Measurements from ENCODE around the gene PHF24.
A peak's percentile ranks its signal among the peaks of the same experiment; 100 is the strongest.
"Not testable (repeated sequence)": the region's sequence is repeated elsewhere in the genome, so short reads cannot be mapped to it uniquely, and the experiment has no call there.

Gene PHF24

DNA sequence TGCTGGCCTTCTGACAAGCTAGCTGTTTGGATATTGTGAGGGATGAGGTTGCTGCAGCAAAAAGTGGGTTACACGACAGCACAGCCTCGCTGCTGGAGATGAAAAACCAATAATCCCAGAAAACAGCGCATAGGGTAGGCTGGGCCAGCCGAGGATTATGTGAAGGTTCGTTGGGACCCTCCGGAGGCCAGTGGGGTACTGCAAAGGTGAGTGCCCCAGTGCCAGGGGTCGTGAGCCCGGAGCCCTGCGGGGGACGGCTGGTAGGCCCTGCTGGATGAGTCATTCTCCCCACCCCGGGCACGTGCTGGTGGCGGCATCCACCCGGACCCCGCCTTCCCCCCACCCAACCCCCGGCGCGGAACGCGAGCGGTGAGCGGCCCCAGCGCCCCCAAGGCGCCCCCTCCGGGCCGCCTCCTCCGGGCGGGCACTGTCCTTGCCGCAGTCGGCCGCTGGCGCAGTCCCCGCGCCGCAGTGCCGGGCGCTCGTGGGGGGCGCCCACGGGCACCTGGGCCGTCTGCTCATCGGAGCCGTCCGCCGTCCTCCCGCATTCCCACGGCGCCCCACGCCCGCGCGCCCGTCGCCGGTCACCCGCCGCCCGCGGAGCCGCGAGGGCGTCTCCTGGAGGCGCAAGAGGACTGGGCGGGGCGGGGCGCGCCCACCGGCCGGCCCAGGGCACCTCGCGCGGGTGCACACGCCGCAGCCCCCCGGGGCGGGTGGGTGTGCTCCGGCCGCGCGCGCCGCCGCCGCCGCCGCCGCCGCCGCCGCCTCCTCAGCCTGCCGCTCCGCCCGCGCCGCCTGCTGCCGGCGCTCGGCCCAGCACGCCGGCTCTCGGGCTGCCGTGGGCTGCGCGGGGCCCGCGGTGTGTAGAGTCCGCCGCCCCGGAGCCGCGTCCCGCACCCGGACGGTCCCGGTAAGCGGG is at the start of gene PHF24:
TSS of gene PHF24 (plus strand) at position 794 of the 919 bp plus-strand sequence. CDS start 13,014 bp downstream, outside the sequence.
- no peak for DNase-seq

DNA sequence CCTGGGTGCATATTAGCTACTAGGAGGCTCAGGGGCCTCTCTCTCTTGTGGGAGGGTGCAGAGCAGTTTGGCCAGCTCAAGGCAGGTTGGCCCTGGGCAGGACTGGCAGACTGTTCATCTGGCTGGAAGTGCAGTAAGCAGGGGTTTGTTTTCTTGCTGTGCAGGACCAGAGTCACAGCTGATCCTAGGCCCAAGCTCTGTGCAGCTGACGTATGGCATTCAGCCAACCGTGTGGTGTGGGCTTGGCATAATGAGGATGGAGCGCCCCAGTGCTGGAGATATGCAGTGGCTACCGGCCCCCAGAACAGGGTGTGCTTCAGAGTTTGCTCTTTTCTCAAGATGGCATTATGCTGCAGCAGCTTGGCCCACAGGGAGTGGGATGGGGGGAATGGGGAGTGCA is 31.0 kb upstream of the PHF24 start:
- DNase-seq, result no peak

DNA sequence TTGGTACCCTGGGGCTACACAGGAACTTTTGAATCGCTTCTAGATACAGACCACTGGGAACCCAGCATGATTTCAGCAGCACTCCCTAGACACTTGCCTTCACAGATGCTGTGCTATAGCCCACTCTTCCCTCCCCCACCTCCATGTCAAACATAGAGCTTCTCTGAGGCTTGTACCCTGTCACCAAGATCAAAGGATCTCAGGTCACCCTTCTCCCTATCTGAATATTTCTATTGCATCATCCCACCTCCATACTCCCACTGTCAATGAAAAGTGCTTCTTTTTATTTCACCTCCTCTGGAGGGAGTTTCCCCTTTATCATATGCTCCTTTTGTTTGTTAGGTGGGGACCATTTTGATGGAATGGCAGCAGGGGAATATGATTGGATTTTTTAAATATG is 29.2 kb upstream of the PHF24 start:
- no peak for DNase-seq

DNA sequence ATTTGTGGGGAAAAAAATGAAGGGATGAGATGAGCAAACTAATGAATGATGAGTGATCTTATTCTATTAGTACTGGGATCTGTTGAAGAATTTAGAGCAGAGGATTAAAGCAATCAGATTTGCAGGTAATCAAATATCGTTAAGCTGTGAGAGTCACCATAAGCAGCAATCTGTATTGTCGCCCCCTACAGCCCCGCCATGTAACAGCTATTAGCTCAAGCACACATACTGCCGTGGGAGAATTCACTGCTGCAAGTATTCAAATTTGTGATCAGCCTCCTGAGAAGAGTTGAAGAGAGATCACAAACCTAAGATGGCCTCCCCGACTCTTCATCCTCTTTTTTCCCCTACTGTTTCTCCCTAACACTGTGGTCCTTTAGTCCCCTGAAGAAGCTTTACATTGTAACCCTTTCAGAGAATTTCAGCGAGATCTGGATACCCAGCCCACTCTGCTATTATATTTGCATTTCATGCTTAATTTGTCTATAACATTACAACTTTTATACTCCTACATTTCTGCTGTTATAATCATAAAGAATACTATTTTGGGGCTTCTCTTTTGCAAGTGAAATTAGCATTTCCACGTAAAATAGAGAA is 28.5 kb upstream of the PHF24 start:
- peak; percentile 38 for DNase-seq

DNA sequence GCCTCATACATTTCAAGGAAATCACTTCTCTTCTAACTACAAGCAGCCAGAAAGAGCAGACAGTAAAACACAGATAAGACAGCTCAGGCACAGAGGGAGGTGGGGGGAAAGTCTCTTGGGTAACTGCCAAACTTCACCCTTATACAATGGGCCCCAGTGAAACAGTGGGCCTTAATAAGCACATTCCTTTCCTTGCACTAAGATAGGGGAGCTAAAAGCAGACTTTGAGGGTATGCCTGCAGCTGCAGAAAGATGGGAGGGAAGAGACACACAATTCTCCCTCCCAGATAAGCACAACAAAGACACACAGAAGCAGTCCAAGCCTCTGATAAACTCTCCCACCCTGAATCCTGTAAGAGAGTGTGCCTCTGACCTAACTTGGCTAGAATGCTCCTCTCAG is 18.1 kb upstream of the PHF24 start:
- not testable (repeated sequence) for DNase-seq

DNA sequence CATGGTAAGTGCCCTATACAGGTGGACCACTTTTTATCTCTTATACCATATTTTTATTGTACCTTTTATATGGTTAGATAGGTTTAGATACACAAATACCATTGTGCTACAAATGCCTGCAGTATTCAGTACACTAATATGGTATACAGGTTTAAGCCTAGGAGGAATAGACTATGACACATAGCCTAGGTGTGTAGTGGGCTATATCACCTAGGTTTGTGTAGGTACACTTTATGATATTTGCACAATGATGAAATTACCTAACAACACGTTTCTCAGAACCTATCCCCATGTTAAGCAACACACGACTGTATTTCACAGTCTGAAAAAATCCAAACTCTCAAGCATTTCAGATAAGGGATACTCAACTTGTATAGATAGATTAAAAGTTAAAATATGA is 9.6 kb upstream of the PHF24 start:
- DNase-seq, result no peak

DNA sequence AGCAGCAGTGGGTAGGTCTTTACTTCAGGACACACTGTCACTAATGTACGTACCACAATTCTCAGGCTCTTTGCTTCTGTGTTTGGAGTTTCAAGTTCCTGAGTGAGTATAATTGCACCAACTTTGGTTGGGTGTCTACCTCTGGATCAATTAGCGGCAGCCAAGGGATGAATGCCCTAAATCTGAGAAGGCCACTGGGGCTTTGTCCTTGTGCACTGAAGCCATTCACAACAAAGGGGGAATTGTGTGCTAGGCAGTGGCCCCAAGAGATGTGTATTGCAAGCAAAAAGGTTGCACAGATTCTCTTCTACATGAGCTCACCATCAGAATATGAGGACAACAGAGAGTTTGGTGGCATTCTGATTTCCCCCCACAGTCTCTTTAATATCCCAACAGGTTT is 3.9 kb upstream of the PHF24 start:
- DNase-seq, result no peak

DNA sequence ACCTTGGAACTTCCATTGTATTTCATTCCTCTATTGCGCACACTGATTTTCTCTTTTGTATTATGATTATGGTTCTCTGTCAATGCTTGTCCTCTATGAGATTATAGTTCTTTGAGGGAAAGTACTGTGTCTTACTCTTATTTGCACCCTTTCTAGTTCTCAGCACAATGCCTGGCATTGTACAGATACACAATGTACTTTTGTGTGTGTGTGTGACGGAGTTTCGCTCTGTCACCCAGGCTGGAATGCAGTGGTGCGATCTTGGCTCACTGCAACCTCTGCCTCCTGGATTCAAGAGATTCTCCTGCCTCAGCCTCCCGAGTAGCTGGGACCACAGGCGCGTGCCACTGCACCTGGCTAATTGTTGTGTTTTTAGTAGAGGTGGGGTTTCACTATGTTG is 2.0 kb upstream of the PHF24 start:
- not testable (repeated sequence) for DNase-seq

DNA sequence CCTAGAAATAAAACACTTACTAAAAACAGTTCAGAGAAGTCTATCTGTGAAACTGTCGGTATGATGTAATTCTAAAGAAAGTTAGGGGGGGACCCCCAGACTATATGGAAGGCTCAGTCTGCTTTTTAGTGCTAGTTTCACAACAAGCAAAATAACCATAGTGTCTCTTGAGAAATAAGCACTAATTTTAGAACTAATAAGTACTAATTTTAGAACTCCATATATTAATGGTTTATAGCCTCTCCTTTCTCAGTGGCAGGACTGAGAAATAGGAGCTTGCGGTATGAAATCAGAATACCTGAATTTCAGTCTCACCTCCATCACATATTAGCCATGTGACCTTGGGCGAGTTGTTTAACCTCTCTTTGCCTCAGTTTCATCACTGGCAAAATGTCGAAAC is 1.4 kb upstream of the PHF24 start:
- DNase-seq, result no peak

DNA sequence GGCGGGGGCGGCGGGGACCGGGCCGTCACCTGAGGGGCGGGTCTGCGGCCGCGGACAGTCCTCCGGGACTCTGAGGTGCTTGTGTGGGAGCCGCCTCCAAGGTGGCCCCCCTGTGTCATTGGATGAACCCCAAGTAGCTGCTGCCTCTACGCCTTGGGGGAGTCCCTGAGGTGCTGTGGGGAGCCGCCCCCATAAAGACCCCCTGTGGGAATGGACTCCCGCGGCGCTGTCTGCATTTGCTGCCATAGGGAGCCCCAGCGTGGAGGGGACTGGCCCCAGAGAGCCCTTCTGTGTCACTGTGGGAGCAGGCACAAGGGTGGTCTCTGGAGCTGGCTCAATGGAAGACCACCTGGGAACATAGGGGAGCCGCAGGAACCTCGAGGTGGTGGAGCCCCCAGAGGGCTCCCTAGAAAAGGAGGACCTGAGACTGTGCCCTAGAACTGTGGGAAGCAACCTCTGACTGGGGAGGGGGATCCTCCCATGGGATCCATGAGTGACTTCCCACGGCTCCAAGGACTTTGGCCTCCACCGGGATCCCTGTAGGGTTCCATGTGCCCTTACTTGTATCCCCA is 412 bp downstream of the PHF24 start:
- no peak for DNase-seq

DNA sequence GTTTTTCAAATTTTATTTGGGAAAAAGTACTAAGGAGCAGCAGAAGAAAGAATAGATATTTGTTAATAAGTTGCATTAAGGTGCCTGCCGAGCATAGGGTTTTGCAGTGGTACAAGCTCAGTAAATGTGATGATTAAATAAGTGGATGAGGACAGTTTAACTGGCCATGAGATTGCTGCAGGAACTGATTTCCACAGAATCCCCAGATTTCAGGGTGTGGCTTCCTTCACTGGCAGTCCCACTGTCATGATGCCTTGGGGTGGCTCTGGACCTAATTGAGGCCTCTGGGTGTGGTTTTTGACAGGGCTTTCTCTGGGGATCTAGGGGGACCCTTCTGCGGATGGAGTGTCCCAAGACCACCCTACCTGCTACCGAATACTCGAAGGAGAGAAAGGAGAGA is 1.4 kb downstream of the PHF24 start:
- DNase-seq, result no peak

DNA sequence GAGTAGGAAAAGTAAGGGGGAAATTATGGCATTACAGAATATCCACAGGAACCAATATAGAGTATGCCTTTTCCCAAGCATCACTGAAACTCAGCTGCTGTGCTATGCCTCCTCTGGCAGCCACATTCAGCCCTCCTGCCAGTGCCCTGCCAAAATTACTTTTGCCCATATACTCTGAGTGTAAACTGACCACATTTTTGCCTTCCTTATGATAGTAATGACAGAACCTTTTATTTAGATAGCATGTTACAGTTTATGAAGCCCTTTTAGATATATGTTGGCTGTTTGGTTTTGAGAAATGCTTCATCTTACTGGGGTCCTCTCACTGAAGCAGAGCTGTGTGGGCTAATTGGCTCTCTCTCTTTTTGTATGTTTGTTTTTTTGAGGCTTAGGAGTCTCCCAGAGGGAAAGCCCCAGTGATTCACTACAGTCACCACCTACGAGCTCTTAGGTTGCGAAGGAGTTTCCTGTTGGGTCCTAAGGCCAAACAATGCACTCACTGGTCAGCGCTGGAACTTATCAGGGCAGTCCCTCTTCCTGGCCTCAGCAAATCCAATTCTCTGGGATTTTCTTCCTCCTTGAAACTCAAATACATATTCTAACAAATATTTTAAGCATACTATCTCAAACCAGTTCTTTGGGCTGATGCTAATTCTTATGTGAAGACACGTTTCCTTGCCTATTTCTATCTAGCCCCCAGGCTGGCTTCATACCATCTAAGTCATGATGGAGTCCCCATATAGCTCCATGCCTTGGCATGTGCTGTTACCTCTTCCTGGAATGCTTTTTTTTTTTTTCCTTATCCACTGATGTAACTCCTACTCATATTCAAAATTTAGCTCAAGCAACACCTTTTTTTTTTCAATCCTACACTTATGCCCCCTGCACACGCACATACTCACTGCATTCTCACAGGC is 3.7 kb downstream of the PHF24 start:
- DNase-seq, result no peak

DNA sequence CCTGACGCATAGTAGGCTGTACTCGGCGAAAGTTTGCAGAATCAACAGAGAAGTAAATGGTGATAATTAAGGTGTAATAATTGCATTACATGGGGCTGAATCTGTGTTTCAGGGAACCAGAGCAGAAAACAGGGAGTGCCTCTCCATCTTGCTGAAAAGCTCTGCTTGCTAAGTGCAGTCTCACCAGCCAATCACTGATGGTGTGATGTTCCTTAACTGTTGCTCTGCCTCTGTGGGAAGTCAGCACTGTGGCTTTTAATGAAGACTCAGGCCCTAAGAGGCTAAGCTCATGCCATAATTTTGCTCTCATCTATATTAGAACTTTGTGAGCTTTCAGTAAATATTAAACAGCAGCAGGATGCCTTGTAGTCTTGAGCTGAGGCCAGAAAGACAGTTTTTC is 4.5 kb downstream of the PHF24 start:
- DNase-seq, result no peak

DNA sequence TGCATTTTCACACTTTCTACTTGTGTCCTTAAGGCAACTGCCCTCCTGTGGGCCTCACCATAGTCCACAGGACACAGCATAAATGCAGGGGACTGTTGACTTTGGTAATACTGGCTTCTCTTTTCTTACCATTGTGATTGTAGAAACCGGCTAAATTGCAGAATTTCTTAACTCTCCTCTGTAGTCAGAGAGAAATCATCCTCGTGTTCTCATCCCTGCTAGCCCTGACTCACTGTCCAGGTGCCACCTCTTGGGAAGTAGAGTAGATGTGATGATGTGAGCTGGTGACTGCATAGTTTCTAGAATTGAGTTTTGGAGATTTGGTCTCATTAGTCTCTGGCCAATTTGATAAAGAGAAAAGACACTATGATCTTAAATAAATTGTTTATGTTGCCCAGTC is 5.5 kb downstream of the PHF24 start:
- no peak for DNase-seq

DNA sequence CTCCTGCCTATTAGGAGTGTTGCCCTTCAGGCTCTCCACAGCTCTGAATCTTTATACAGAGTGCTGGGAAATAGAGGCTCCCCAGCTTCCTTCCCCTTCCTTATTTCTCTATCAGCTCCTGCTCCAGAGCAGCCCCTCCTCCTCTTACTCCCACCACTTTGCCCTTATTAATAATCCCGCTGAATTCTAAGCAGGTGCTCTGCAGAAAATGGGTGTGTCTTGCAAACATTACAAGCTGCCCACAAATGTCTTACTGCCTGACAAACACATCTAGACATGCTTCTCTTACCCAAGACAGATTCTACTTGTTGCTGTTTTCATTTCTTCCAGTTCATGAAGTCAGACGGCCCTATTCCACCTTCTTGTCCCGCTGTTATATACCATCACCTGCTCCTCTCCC is 6.4 kb downstream of the PHF24 start:
- no peak for DNase-seq

DNA sequence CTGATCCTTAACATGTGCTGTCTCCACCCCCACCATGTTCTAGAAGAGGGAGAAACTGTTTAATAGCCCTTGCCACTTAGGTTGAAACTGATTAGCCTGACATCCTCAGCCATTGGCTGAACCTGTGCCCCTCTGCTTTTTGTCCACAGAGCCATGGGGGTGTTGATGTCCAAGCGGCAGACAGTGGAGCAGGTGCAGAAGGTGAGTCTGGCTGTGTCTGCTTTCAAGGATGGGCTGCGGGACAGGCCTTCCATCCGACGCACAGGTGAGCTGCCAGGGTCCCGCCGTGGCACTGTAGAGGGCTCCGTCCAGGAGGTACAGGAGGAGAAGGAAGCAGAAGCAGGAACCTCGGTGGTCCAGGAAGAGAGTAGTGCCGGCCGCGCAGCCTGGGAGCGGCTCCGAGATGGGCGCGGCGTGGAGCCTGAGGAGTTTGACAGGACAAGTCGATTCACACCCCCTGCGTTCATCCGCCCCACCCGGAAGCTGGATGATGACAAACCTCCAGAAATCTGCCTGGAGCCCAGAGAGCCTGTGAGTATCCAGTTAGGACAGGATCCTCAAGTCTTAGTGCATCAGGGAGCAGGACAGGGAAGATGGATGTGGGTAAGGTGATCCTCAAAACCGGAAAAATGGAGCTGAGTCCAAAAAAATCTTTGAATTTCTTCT is 13.2 kb downstream of the PHF24 start:
- no peak for DNase-seq

DNA sequence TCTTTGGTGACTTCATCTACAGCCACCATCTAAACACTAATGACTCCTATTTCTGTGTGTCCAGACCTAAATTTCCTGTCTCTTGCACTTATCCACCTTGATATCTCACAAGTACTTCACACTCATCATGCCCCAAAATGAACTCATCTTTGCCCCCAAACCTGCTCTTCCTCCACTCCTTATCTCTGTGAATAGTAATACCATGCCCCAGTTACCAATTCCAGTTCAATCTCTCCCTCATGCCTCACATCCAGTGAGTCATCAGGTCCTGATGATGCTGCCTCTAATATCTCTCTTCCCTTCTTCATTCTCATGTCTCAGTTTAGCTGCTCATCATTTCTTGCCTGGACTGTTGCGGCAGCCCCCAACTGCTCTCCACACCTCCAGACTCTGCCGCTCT is 16.6 kb downstream of the PHF24 start:
- no peak for DNase-seq

DNA sequence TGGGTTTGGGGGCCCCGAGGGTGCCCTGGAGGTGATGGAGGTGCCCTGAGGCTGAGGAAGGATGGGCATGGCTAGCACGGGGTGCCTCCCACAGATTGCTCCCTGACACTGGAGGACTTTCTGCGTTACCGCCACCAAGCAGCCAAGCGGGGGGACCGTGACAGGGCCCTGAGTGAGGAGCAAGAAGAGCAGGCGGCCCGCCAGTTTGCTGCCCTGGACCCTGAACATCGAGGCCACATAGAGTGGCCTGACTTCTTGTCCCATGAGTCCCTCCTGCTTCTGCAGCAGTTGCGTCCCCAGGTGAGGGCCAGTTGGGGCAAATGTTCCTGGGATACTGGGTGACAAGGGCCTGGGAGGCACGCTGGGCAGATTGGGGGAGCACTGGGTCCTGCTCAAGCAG is 18.4 kb downstream of the PHF24 start:
- DNase-seq, result no peak

DNA sequence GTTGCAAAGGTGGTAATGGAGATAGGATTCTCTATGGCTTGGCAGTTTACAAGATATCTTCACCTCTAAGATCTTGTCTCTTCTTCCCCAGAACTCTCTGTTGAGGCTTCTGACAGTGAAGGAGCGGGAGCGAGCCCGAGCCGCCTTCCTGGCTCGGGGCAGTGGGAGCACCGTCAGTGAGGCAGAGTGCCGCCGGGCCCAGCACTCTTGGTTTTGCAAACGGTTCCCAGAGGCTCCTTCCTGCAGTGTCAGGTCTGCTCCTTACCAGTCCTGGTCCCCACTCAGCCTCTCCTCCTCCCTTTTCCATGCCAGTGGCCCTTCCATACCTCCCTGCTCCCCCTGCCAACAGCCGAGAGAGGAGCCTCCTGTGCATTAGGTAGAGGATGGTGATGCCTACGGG is 18.9 kb downstream of the PHF24 start:
- no peak for DNase-seq

DNA sequence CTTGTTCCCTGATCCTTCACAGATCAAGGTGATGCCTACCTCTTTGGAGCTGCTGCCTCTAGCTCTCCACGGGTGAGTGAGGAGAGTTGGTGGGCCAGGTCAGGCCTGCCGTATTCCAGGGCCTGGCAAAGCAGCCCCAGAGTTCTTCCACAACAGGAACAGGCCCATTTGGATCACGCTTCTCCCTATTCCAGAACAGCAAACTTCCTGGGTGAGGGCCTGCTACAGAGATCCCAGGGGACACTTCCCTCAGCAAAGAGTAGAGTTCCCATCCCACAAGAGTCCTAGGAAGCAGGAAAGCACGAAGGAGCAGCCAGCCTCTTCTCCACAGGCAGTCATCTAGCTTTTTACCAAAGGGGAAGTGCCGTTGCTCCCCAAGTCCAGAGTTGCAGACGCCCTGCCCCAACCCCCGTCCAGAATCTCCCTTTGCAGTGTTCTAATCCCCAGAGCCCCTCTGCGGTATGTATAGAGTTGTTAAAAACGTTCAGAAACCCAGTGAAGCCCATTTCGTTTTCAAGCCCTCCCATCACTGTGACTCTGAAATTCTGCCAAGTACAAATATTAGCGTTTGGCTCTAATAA is 22.2 kb downstream of the PHF24 start:
- DNase-seq, result no peak

DNA sequence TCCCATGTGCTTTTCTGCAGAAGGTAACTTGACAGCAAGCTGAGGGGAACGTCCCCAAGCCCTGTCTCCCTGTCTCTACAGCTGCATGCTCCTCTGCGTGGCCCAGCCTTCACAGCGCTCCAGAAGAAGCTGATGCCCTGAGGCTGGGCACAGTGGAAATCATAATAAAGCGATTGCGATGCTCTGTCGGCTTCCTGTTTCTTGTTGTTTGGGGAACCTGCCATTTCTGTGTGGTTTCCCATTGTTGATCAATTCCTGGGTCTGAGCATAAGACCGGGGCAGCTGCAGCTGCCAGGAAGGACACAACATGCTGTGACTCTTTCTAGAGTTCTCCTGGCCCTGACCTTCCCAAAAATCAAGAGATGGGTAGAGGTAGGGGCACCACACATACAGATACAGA is 24.3 kb downstream of the PHF24 start:
- no peak for DNase-seq

DNA sequence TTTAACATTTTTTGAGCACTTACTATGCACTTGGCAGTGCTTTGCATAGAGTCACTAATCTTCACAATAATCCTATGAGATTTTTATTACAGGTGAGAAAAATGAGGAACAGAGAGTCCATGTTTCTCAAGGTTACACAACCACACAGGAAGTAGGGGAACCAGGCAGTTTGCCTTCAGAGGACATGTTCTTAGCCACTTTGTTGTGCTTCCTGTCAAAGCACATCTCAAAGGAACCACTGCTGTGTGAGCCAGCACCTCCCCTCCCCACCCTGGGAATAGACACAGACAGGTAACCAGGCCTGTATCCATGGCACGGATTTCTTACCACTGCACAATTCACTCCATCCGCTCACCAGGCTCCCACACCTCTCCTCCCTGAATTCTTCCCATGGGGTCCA is 25.1 kb downstream of the PHF24 start:
- no peak for DNase-seq
